ENCODE measurements around the gene PDPN. TPM values are rescaled to one million over a fixed set of nuclear protein-coding genes. Genes with fewer than 3 reads are reported as not detected.

Gene PDPN
- total and polyA plus RNA-seq, 2 experiments from 2014 or later: 67.3 to 82.8 TPM

DNA sequence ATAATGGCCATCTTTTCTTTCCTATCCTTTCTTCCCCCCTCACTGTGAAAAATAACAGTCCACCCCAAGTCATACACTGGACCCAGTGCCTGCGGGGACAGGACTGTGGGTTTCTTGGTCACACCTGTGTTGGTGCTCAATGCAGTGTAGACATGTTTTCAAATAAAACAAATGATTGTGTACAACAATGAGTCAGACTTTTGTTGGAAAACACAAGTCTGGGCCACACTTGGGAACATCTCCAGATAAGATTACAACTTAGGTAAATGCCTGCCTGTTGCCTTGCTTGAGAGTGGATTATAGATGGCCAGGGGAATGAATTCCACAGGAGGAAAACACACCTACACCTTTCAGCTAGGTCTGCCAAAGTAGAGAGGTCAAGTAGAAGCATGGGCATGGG is 34.1 kb downstream of the PDPN start (continued):
- TF ChIP-seq, protein P1, sequence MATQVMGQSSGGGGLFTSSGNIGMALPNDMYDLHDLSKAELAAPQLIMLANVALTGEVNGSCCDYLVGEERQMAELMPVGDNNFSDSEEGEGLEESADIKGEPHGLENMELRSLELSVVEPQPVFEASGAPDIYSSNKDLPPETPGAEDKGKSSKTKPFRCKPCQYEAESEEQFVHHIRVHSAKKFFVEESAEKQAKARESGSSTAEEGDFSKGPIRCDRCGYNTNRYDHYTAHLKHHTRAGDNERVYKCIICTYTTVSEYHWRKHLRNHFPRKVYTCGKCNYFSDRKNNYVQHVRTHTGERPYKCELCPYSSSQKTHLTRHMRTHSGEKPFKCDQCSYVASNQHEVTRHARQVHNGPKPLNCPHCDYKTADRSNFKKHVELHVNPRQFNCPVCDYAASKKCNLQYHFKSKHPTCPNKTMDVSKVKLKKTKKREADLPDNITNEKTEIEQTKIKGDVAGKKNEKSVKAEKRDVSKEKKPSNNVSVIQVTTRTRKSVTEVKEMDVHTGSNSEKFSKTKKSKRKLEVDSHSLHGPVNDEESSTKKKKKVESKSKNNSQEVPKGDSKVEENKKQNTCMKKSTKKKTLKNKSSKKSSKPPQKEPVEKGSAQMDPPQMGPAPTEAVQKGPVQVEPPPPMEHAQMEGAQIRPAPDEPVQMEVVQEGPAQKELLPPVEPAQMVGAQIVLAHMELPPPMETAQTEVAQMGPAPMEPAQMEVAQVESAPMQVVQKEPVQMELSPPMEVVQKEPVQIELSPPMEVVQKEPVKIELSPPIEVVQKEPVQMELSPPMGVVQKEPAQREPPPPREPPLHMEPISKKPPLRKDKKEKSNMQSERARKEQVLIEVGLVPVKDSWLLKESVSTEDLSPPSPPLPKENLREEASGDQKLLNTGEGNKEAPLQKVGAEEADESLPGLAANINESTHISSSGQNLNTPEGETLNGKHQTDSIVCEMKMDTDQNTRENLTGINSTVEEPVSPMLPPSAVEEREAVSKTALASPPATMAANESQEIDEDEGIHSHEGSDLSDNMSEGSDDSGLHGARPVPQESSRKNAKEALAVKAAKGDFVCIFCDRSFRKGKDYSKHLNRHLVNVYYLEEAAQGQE (IDR thresholded peaks at IDR 0.05; ENCODE audit: unreplicated experiment): no peak
- no peak for TF ChIP-seq STAT1 (IDR thresholded peaks at IDR 0.05; ENCODE audit: unreplicated experiment)
- TF ChIP-seq EZH2phosphoT487 (IDR thresholded peaks at IDR 0.05; ENCODE audit: unreplicated experiment): no peak
- no peak for TF ChIP-seq CREB1 (CRISPR knock-in tag; IDR thresholded peaks at IDR 0.05; ENCODE audit: low read depth)
- no peak for TF ChIP-seq NANOG (IDR thresholded peaks at IDR 0.05; ENCODE audit: borderline replicate concordance)

DNA sequence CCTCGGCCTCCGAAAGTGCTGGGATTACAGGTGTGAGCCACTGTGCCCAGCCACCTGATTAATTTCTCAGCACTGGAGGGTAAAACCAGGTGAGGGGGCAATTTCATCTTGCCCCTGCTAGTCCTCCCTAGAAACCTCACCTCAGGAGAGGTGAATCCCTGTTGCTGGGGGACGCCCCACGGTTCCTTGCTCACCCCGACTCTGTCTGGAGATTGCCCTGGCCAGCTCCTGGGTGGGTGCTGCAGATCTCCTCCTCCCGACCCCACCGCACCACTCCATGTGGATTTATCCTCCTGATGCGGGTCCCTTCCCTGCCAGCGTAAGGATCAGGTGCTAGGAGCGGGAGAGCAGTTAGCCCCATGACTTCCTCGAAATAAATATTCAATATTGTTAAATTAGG is 34.9 kb downstream of the PDPN start:
- DNase-seq (ENCODE audit: low spot score) (no peak), ATAC-seq (0 out of 3 replicates have a peak, but pooled peaks have one; percentile 23)
- no peak overlapping the region for H2AFZ ChIP-seq
- H3K4me3 ChIP-seq: no peak overlapping the region
- H3K9me2 ChIP-seq (ENCODE audit: insufficient read depth): no peaks in the 10 kb centered on the region
- peaks cover 42% of the 10 kb centered on the region for H3K36me3 Mint-ChIP-seq (ENCODE audit: low read depth)
- no peaks in the 10 kb centered on the region; the same call in 2 of the 3 replicates for H3K9me3 Mint-ChIP-seq
- H4K20me1 ChIP-seq (replicated peaks; ENCODE audit: insufficient read depth): 0 out of 2 replicates have a peak, but pooled peaks cover 5% of the 10 kb centered on the region
- no peaks in the 10 kb centered on the region for H3K79me2 ChIP-seq (replicated peaks; ENCODE audit: insufficient read depth)
- peaks cover 17% of the 10 kb centered on the region for H3K27me3 Mint-ChIP-seq (ENCODE audit: insufficient read depth, low read depth, poor library complexity)
- peaks cover 18% of the 10 kb centered on the region; the same call in 1 of the 2 replicates for H3K36me3 ChIP-seq (ENCODE audit: insufficient read depth)
- peaks cover 11% of the 10 kb centered on the region for H3K4me1 Mint-ChIP-seq
- peaks cover 12% of the 10 kb centered on the region for H3K4me1 ChIP-seq (ENCODE audit: insufficient read depth)
- no peaks in the 10 kb centered on the region for H3F3A ChIP-seq (replicated peaks; ENCODE audit: low read depth)
- H3K27ac Mint-ChIP-seq: no peak overlapping the region
- H3K4me2 ChIP-seq: no peak overlapping the region
- H3K4me3 Mint-ChIP-seq: no peak overlapping the region
- H3K27ac ChIP-seq (ENCODE audit: low read depth): no peak overlapping the region
- no peaks in the 10 kb centered on the region for H3K27me3 ChIP-seq (ENCODE audit: insufficient read depth)
- TF ChIP-seq POLR2AphosphoS5 (IDR thresholded peaks at IDR 0.05; ENCODE audit: low read depth) (no peak), NANOG (IDR thresholded peaks at IDR 0.05; ENCODE audit: borderline replicate concordance) (no peak), ZNF331 (CRISPR knock-in tag; IDR thresholded peaks at IDR 0.05; ENCODE audit: low read depth) (no peak), STAT1 (IDR thresholded peaks at IDR 0.05; ENCODE audit: unreplicated experiment) (no peak)
- TF ChIP-seq, protein P2, sequence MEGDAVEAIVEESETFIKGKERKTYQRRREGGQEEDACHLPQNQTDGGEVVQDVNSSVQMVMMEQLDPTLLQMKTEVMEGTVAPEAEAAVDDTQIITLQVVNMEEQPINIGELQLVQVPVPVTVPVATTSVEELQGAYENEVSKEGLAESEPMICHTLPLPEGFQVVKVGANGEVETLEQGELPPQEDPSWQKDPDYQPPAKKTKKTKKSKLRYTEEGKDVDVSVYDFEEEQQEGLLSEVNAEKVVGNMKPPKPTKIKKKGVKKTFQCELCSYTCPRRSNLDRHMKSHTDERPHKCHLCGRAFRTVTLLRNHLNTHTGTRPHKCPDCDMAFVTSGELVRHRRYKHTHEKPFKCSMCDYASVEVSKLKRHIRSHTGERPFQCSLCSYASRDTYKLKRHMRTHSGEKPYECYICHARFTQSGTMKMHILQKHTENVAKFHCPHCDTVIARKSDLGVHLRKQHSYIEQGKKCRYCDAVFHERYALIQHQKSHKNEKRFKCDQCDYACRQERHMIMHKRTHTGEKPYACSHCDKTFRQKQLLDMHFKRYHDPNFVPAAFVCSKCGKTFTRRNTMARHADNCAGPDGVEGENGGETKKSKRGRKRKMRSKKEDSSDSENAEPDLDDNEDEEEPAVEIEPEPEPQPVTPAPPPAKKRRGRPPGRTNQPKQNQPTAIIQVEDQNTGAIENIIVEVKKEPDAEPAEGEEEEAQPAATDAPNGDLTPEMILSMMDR (conservative IDR thresholded peaks at IDR 0.05; ENCODE audit: low read depth in 2 of 2): no peak
- TF ChIP-seq, protein P3, sequence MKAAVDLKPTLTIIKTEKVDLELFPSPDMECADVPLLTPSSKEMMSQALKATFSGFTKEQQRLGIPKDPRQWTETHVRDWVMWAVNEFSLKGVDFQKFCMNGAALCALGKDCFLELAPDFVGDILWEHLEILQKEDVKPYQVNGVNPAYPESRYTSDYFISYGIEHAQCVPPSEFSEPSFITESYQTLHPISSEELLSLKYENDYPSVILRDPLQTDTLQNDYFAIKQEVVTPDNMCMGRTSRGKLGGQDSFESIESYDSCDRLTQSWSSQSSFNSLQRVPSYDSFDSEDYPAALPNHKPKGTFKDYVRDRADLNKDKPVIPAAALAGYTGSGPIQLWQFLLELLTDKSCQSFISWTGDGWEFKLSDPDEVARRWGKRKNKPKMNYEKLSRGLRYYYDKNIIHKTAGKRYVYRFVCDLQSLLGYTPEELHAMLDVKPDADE (IDR thresholded peaks at IDR 0.05): no peak
- TF ChIP-seq, protein P4, sequence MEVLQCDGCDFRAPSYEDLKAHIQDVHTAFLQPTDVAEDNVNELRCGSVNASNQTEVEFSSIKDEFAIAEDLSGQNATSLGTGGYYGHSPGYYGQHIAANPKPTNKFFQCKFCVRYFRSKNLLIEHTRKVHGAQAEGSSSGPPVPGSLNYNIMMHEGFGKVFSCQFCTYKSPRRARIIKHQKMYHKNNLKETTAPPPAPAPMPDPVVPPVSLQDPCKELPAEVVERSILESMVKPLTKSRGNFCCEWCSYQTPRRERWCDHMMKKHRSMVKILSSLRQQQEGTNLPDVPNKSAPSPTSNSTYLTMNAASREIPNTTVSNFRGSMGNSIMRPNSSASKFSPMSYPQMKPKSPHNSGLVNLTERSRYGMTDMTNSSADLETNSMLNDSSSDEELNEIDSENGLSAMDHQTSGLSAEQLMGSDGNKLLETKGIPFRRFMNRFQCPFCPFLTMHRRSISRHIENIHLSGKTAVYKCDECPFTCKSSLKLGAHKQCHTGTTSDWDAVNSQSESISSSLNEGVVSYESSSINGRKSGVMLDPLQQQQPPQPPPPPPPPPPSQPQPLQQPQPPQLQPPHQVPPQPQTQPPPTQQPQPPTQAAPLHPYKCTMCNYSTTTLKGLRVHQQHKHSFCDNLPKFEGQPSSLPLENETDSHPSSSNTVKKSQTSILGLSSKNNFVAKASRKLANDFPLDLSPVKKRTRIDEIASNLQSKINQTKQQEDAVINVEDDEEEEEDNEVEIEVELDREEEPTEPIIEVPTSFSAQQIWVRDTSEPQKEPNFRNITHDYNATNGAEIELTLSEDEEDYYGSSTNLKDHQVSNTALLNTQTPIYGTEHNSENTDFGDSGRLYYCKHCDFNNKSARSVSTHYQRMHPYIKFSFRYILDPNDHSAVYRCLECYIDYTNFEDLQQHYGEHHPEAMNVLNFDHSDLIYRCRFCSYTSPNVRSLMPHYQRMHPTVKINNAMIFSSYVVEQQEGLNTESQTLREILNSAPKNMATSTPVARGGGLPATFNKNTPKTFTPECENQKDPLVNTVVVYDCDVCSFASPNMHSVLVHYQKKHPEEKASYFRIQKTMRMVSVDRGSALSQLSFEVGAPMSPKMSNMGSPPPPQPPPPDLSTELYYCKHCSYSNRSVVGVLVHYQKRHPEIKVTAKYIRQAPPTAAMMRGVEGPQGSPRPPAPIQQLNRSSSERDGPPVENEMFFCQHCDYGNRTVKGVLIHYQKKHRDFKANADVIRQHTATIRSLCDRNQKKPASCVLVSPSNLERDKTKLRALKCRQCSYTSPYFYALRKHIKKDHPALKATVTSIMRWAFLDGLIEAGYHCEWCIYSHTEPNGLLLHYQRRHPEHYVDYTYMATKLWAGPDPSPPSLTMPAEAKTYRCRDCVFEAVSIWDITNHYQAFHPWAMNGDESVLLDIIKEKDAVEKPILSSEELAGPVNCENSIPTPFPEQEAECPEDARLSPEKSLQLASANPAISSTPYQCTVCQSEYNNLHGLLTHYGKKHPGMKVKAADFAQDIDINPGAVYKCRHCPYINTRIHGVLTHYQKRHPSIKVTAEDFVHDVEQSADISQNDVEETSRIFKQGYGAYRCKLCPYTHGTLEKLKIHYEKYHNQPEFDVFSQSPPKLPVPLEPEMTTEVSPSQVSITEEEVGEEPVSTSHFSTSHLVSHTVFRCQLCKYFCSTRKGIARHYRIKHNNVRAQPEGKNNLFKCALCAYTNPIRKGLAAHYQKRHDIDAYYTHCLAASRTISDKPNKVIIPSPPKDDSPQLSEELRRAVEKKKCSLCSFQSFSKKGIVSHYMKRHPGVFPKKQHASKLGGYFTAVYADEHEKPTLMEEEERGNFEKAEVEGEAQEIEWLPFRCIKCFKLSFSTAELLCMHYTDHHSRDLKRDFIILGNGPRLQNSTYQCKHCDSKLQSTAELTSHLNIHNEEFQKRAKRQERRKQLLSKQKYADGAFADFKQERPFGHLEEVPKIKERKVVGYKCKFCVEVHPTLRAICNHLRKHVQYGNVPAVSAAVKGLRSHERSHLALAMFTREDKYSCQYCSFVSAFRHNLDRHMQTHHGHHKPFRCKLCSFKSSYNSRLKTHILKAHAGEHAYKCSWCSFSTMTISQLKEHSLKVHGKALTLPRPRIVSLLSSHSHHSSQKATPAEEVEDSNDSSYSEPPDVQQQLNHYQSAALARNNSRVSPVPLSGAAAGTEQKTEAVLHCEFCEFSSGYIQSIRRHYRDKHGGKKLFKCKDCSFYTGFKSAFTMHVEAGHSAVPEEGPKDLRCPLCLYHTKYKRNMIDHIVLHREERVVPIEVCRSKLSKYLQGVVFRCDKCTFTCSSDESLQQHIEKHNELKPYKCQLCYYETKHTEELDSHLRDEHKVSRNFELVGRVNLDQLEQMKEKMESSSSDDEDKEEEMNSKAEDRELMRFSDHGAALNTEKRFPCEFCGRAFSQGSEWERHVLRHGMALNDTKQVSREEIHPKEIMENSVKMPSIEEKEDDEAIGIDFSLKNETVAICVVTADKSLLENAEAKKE (CRISPR knock-in tag; IDR thresholded peaks at IDR 0.05): no peak

Data from GM23338 (cell line).